Lung microvascular endothelial cell (primary cell): ENCODE measurements around the gene DENND11. TPM values are rescaled to one million over a fixed set of nuclear protein-coding genes. Genes with fewer than 3 reads are reported as not detected.
"Not testable (repeated sequence)": the region's sequence is repeated elsewhere in the genome, so short reads cannot be mapped to it uniquely, and the experiment has no call there.

Experiments used
- DNase-seq, 2 donors: peaks; one replicate each; pipeline versions ENCODE4 v3.0.0 to v3.0.0-alpha.2; 2010; ENCODE audit warnings: low read depth in 2 of 2
- total RNA-seq: library from RNA; depleted of rRNA; stranded (reverse); fragments of >200 nt; gene quantifications from 2 replicates; pipeline ENCODE4 v1.2.1, GENCODE V29; 2014

Gene DENND11
- total RNA-seq, 1 donor from 2014 or later = 69.2 TPM

- no peak for DNase-seq
Measured at GRCh38 chr7:141708351-141708750, 6.4 kb upstream of the DENND11 start, which contains the start of gene WEE2. Gene WEE2 (plus strand): TSS chr7:141708353. CDS start chr7:141708759, 406 bp downstream.

- no peak for DNase-seq
Measured at GRCh38 chr7:141706239-141707064, 4.5 kb upstream of the DENND11 start.

GRCh38 chr7:141704741-141705140 is 2.8 kb upstream of the DENND11 start:
- DNase-seq = no peak

- DNase-seq = no peak
Measured at GRCh38 chr7:141704112-141704511, 2.1 kb upstream of the DENND11 start.

- no peak for DNase-seq
Measured at GRCh38 chr7:141702892-141703291, 926 bp upstream of the DENND11 start.

GRCh38 chr7:141701489-141702046 is 398 bp downstream of the DENND11 start:
- peak; percentile 56 to 57 for DNase-seq

- no peak for DNase-seq
Measured at GRCh38 chr7:141700848-141701371, 1.1 kb downstream of the DENND11 start.

GRCh38 chr7:141700296-141700847 is 1.6 kb downstream of the DENND11 start:
- DNase-seq = no peak

- no peak for DNase-seq
Measured at GRCh38 chr7:141699860-141700259, 2.1 kb downstream of the DENND11 start.

GRCh38 chr7:141698247-141699015 is 3.5 kb downstream of the DENND11 start:
- peak in 1 of 2 donors; percentile 31 for DNase-seq

GRCh38 chr7:141697211-141697871 is 4.6 kb downstream of the DENND11 start:
- peak; percentile 68 to 89 for DNase-seq

- DNase-seq = peak; percentile 36 to 63
Measured at GRCh38 chr7:141696348-141696747, 5.6 kb downstream of the DENND11 start.

GRCh38 chr7:141695803-141696289 is 6.1 kb downstream of the DENND11 start:
- no peak for DNase-seq

- no peak for DNase-seq
Measured at GRCh38 chr7:141693082-141693481, 8.9 kb downstream of the DENND11 start.

GRCh38 chr7:141691961-141692360 is 10.0 kb downstream of the DENND11 start:
- no peak for DNase-seq

GRCh38 chr7:141691540-141691939 is 10.4 kb downstream of the DENND11 start:
- no peak for DNase-seq

GRCh38 chr7:141689072-141689825 is 12.7 kb downstream of the DENND11 start:
- not testable (repeated sequence) for DNase-seq

- no peak for DNase-seq
Measured at GRCh38 chr7:141688043-141688442, 13.9 kb downstream of the DENND11 start.

GRCh38 chr7:141686670-141687069 is 15.3 kb downstream of the DENND11 start:
- DNase-seq = no peak

GRCh38 chr7:141686074-141686473 is 15.9 kb downstream of the DENND11 start:
- no peak for DNase-seq
